GM06990 (cell line): Measurements from ENCODE around the gene TAGLN3.

Experiments used
- DNase-seq: peaks from one replicate; pipeline ENCODE4 v3.0.0-alpha.2; 2011; ENCODE audit not compliant: insufficient read length; ENCODE audit errors: extremely low read depth
- H3K27me3 ChIP-seq: replicated peaks from 2 replicates; pipeline ENCODE4 v1.6.0; 2011; ENCODE audit warnings: low read length; ENCODE audit not compliant: control insufficient read depth, insufficient read depth
- H3K36me3 ChIP-seq: 2 replicates; pipeline ENCODE4 v1.5.1; 2011; ENCODE audit warnings: low read length; ENCODE audit not compliant: control insufficient read depth, insufficient read depth
- H3K4me3 ChIP-seq: replicated peaks from 2 replicates; pipeline ENCODE4 v1.5.1; 2011; ENCODE audit warnings: low read depth, mild to moderate bottlenecking, control low read depth, low read length
- CTCF ChIP-seq: IDR thresholded peaks from 2 replicates; pipeline ENCODE4 v1.5.1; 2011; ENCODE audit warnings: low read length, control low read depth, mild to moderate bottlenecking, inconsistent platforms; ENCODE audit not compliant: insufficient read depth, poor library complexity, severe bottlenecking

The TAGLN3 gene

GRCh38 chr3:112018712-112019111 is 20.0 kb downstream of the TAGLN3 start:
- DNase-seq, result no peak
- no peak for TF ChIP-seq CTCF
- no peak overlapping the region for H3K4me3 ChIP-seq
- no peaks in the 10 kb centered on the region for H3K27me3 ChIP-seq
- no peaks in the 10 kb centered on the region for H3K36me3 ChIP-seq

DNA sequence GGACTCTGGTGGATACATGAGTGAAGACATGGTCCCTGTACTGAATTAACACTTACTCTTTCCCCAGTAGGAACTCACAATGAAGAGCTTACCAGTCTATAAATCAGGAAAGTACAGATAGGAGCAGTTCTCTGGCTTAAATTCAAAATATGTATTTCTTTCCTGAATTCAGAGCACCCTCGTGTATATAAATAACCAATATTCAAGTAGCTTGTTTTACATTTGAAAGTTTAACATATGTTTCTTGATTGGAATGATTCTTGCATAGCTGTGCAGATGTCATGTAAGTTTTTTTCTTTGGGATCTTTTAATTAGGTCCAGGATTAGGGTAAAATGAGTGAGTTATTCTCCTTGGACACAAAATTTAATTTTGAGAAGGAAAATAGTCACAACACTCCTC is 21.0 kb downstream of the TAGLN3 start:
- Histone ChIP-seq H3K36me3 (no peaks in the 10 kb centered on the region), H3K27me3 (no peaks in the 10 kb centered on the region), H3K4me3 (no peak overlapping the region)
- no peak for DNase-seq
- TF ChIP-seq CTCF, result no peak

DNA sequence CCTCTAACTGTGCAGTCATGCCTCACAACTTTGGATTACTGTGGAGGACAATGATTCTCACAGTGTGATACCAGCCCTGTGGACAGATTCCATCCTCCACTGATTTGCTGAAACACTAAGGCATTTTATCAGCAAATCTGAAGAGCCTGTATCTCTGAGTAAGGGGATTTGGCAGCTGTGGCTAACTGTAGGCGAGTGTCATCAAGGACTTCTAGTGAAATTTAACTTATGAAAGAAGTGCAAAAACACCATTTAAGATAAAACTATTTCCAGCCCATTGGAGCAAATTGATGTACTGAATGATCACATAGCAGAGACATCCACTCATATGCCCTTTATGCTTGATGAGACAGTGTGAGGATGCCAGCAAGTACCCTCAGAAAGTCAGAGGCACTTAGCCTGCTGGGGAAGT is 22.0 kb downstream of the TAGLN3 start:
- TF ChIP-seq CTCF, result no peak
- Histone ChIP-seq H3K36me3 (no peaks in the 10 kb centered on the region), H3K27me3 (no peaks in the 10 kb centered on the region), H3K4me3 (no peak overlapping the region)
- no peak for DNase-seq

- Histone ChIP-seq H3K27me3 (no peaks in the 10 kb centered on the region), H3K36me3 (no peaks in the 10 kb centered on the region), H3K4me3 (no peak overlapping the region)
- DNase-seq, result no peak
- TF ChIP-seq CTCF, result no peak
Measured at GRCh38 chr3:112027142-112027541, 28.4 kb downstream of the TAGLN3 start.

GRCh38 chr3:112027826-112028225 is 29.1 kb downstream of the TAGLN3 start:
- TF ChIP-seq CTCF, result no peak
- Histone ChIP-seq H3K4me3 (no peak overlapping the region), H3K36me3 (no peaks in the 10 kb centered on the region), H3K27me3 (no peaks in the 10 kb centered on the region)
- no peak for DNase-seq

DNA sequence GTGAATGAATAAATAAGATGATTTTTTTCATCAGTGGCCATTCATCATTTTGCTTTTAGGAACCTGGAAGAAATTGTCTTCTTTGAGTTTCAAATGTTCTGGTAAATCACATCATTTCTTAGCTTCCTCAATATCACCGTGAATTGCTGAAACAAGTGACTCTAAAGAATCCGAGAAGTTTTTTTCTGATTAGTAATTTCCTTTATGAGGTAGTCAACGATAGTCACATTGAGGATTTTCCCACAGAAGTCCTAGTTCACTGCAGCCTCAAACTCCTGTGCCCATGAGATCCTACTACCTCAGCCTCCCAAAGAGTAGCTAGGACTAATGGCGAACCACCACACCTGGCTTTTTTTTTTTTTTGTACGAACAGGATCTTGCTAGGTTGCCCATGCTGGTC is 32.2 kb downstream of the TAGLN3 start:
- DNase-seq, result no peak
- H3K4me3 ChIP-seq, result no peak overlapping the region
- TF ChIP-seq CTCF, result no peak
- peaks cover 3% of the 10 kb centered on the region for H3K27me3 ChIP-seq
- no peaks in the 10 kb centered on the region for H3K36me3 ChIP-seq
